Parathyroid adenoma (tissue), 2 donors: ENCODE measurements around the gene TTLL7.

Experiments
- H2AFZ ChIP-seq: fragments of 300-600 bp; sonication (generic); one replicate; pipeline ENCODE4 v1.7.0; 2017; ENCODE audit warnings: antibody characterized with exemption, mild to moderate bottlenecking
- H3K27ac ChIP-seq: fragments of 300-600 bp; sonication (generic); one replicate; pipeline ENCODE4 v1.7.0; 2017
- H3K27me3 ChIP-seq: fragments of 300-600 bp; sonication (generic); one replicate; pipeline ENCODE4 v1.7.0; 2017; ENCODE audit warnings: low read length; ENCODE audit not compliant: control insufficient read depth, insufficient read depth
- H3K36me3 ChIP-seq: fragments of 300-600 bp; sonication (generic); one replicate; pipeline ENCODE4 v1.7.0; 2017; ENCODE audit warnings: low read length; ENCODE audit not compliant: control insufficient read depth, insufficient read depth
- H3K4me1 ChIP-seq: fragments of 300-600 bp; sonication (generic); one replicate; pipeline ENCODE4 v1.7.0; 2017; ENCODE audit warnings: control low read depth
- H3K4me2 ChIP-seq: fragments of 300-600 bp; sonication (generic); one replicate; pipeline ENCODE4 v1.7.0; 2017; ENCODE audit warnings: low read length
- H3K4me3 ChIP-seq: fragments of 300-600 bp; sonication (generic); one replicate; pipeline ENCODE4 v1.7.0; 2017; ENCODE audit warnings: low read depth, low read length
- H3K79me2 ChIP-seq: fragments of 300-600 bp; sonication (generic); one replicate; pipeline ENCODE4 v1.7.0; 2017; ENCODE audit warnings: control low read depth
- H3K9ac ChIP-seq: fragments of 300-600 bp; sonication (generic); one replicate; pipeline ENCODE4 v1.7.0; 2017; ENCODE audit warnings: mild to moderate bottlenecking
- H3K9me3 ChIP-seq: fragments of 300-600 bp; sonication (generic); one replicate; pipeline ENCODE4 v1.7.0; 2017; ENCODE audit warnings: low read length; ENCODE audit not compliant: control insufficient read depth
- TF ChIP-seq, protein P1 (sequence below): fragments of 300-600 bp; sonication (generic); IDR thresholded peaks from one replicate; pipeline ENCODE4 v1.7.0; 2017; ENCODE audit warnings: antibody characterized with exemption, mild to moderate bottlenecking
- donor health status: primary hyperparathyroidism.

TTLL7 gene

DNA sequence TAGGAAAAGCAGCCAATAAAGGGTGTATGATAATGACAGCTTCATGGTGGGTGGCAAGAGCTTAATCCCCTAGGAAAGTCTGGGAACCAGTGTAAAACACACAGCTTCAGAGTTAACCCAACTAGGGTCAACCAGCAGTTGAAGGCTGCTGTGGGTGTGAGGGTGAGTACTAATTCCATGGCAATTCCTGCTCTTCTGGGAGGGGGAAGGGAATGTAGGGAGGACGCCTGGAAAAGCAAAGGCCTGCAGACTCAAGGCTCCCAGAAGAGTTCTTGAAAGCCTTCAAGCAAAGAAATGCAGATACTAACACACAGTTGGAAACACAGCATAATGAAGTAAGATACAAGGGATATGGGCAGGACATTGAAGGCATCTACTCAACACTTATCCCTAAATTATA is 28.1 kb downstream of the TTLL7 start:
- no peaks in the 10 kb centered on the region for H3K36me3 ChIP-seq
- no peak overlapping the region for H3K4me3 ChIP-seq
- no peak overlapping the region for H2AFZ ChIP-seq
- TF ChIP-seq, protein P1, sequence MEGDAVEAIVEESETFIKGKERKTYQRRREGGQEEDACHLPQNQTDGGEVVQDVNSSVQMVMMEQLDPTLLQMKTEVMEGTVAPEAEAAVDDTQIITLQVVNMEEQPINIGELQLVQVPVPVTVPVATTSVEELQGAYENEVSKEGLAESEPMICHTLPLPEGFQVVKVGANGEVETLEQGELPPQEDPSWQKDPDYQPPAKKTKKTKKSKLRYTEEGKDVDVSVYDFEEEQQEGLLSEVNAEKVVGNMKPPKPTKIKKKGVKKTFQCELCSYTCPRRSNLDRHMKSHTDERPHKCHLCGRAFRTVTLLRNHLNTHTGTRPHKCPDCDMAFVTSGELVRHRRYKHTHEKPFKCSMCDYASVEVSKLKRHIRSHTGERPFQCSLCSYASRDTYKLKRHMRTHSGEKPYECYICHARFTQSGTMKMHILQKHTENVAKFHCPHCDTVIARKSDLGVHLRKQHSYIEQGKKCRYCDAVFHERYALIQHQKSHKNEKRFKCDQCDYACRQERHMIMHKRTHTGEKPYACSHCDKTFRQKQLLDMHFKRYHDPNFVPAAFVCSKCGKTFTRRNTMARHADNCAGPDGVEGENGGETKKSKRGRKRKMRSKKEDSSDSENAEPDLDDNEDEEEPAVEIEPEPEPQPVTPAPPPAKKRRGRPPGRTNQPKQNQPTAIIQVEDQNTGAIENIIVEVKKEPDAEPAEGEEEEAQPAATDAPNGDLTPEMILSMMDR = no peak
- no peaks in the 10 kb centered on the region for H3K4me1 ChIP-seq
- H3K79me2 ChIP-seq = no peaks in the 10 kb centered on the region
- H3K27ac ChIP-seq = no peak overlapping the region
- H3K4me2 ChIP-seq = no peak overlapping the region
- no peaks in the 10 kb centered on the region for H3K9me3 ChIP-seq
- no peaks in the 10 kb centered on the region for H3K27me3 ChIP-seq
- no peak overlapping the region for H3K9ac ChIP-seq

DNA sequence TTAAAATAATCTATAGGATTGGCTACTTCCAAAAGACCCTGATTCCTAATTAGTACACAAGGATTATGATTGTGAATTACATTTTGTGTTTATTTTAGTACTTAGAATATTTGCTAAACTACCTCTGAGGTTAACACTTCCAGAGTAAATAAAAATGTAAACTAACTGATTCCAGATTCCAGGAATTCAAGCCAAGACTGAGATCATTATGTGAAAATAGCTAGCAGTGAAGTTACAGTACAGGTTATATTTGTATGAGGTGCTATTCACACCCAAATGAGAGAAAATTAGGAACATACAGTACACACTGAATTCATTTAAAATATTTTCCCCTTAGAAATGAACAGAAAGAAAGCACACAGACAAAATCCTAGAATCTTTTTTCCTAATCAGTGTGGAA is 28.8 kb downstream of the TTLL7 start:
- H3K79me2 ChIP-seq = no peaks in the 10 kb centered on the region
- H3K27ac ChIP-seq = no peak overlapping the region
- H3K4me3 ChIP-seq = no peak overlapping the region
- H3K9ac ChIP-seq = no peak overlapping the region
- no peaks in the 10 kb centered on the region for H3K4me1 ChIP-seq
- no peaks in the 10 kb centered on the region for H3K9me3 ChIP-seq
- no peak overlapping the region for H2AFZ ChIP-seq
- no peak overlapping the region for H3K4me2 ChIP-seq
- no peaks in the 10 kb centered on the region for H3K27me3 ChIP-seq
- no peaks in the 10 kb centered on the region for H3K36me3 ChIP-seq
- TF ChIP-seq, protein P1 = no peak

DNA sequence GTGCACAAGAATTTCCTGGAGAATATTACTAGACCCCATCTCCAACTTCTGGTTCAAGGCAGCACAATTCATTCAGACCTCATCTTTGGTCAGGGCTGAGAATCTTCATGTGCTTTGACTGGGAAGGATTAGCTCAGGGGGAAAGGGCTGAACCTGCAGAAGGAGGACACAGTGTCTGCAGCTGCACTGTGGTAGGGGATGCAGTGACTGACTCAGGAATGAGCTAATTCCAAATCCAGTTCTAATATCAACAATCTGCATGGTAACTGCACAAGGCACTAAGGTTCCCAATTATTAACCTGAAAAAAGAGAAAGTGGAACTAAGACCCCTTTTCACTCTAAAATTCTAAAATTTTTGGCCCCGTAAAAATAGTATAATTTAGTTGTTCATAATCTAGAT is 31.6 kb downstream of the TTLL7 start:
- Histone ChIP-seq H3K9ac (no peak overlapping the region), H3K9me3 (no peaks in the 10 kb centered on the region), H3K27me3 (no peaks in the 10 kb centered on the region), H3K4me1 (no peaks in the 10 kb centered on the region), H2AFZ (no peak overlapping the region), H3K4me2 (no peak overlapping the region), H3K79me2 (no peaks in the 10 kb centered on the region), H3K36me3 (no peaks in the 10 kb centered on the region), H3K4me3 (no peak overlapping the region), H3K27ac (no peak overlapping the region)
- TF ChIP-seq, protein P1 = no peak

DNA sequence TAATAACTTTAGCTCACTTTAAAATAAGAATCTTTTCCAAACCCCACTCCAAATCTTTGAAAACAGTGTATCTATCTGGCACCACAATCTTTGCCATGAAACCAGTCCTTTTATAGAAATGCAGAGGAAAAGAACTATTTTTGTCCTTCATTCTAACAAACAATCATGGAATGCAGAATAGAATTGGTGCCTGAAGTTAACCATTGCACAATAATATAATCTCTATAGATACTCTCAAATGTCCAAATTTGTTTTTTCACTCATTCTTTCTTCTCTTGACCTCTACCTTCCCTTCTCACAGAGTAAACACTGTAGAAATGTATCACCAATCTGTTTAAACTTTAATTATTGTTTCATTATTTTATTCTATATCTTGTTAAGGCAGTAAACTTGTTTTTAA is 34.8 kb downstream of the TTLL7 start:
- H3K79me2 ChIP-seq = no peaks in the 10 kb centered on the region
- H3K4me2 ChIP-seq = no peak overlapping the region
- no peaks in the 10 kb centered on the region for H3K27me3 ChIP-seq
- TF ChIP-seq, protein P1 = no peak
- no peak overlapping the region for H3K4me3 ChIP-seq
- no peaks in the 10 kb centered on the region for H3K36me3 ChIP-seq
- no peak overlapping the region for H2AFZ ChIP-seq
- H3K4me1 ChIP-seq = no peaks in the 10 kb centered on the region
- H3K27ac ChIP-seq = no peak overlapping the region
- H3K9ac ChIP-seq = no peak overlapping the region
- no peaks in the 10 kb centered on the region for H3K9me3 ChIP-seq

DNA sequence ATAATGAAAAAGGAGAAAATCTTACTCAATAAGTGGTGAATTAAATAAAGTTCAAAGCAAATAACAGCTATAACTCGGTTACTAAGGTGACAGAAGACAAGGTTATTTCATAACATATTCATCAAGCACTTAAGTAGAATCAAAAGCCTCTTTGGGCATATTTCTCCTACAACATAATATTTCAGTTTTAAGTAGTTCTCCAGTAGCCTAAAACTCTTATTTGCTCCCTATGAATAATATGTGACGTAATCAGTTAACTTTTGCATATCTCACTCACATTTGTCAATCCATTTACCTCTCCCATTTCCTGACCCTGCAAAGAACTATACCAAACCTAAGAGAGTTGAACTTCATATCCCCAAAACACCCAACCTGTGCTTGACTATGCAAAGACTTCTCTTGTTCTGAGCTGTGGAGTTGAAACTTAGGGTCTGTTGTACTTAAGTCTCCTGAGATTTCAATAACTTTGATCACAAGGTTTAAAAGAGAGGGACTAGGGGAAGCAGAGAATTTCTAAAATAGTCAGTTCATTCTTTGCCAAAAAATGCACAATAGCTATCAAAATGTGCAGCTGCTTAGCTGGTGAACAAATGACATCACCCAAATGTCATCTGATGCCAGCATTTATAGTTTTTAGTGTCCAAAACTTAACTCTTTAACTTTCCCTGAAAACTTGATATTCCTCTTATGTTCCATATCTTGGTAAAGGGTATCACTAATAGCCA is 37.2 kb downstream of the TTLL7 start:
- no peak overlapping the region for H3K4me3 ChIP-seq
- H3K36me3 ChIP-seq = no peaks in the 10 kb centered on the region
- no peaks in the 10 kb centered on the region for H3K9me3 ChIP-seq
- no peak overlapping the region for H3K9ac ChIP-seq
- no peaks in the 10 kb centered on the region for H3K4me1 ChIP-seq
- TF ChIP-seq, protein P1 = no peak
- no peak overlapping the region for H3K27ac ChIP-seq
- no peaks in the 10 kb centered on the region for H3K79me2 ChIP-seq
- no peak overlapping the region for H3K4me2 ChIP-seq
- H2AFZ ChIP-seq = no peak overlapping the region
- H3K27me3 ChIP-seq = no peaks in the 10 kb centered on the region
